Measurements from ENCODE around the gene SYNC. TPM values are rescaled to one million over a fixed set of nuclear protein-coding genes. Genes with fewer than 3 reads are reported as not detected.

Gene SYNC
- total and polyA plus RNA-seq, 2 of the 8 experiments (the other 6 are each of a cell fraction or from before 2014, with no cell fraction given): 0.06 to 0.17 TPM

DNA sequence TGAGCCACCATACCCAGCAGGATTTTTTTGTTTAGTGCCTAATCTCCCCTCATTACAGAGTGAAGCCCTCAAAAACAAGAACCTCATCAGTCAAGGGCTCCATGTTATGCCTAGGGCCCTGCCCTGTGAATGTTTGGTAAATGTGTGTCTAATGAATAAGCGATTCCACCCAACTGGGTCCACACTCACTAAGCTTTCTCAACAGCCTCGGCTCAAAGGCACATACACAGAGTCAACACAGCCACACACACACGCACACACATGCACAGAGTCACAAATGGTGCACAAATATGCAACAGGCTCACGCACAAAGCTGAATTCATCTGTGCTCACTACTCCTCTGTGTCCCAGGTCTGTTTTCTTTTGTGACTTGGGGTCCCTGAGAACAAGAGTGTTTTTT lies 11.7 kb upstream of the SYNC start:
- H3K36me3 ChIP-seq (ENCODE audit: control insufficient read depth in 2 of 4, insufficient read depth in 4 of 4, low read length in 3 of 4): no peaks in the 10 kb centered on the region
- peak overlapping the region; percentile 64; the same call in 1 of the 2 replicates for H2BK12ac ChIP-seq (ENCODE audit: low read depth, low read length)
- CTCF ChIA-PET (ENCODE audit: partially characterized antibody): interaction anchor here (0.6 to 10.5 kb wide), 10 partner anchors 14 to 289 kb away, joined by 3 to 329 read pairs (median 36); no protein-coding TSS in a partner anchor
- H3K79me1 ChIP-seq (ENCODE audit: low read depth, low read length): no peaks in the 10 kb centered on the region
- H2BK20ac ChIP-seq (ENCODE audit: low read length): peak overlapping the region; percentile 24; the same call in 1 of the 2 replicates
- no peak overlapping the region for H2BK15ac ChIP-seq (ENCODE audit: low read length)
- DNase-seq (ENCODE audit: low read depth in 1 of 2, low spot score in 2 of 2) (no peak), FAIRE-seq (no peak)
- H2BK120ac ChIP-seq (replicated peaks; ENCODE audit: low read depth, low read length): no peak overlapping the region
- peaks cover 0 to 13% (median 13%) of the 10 kb centered on the region in 4 experiments; a peak in 6 of 7 replicates for H3K4me1 ChIP-seq (replicated peaks in 1 of 4; ENCODE audit: control insufficient read depth in 3 of 4, insufficient read depth in 4 of 4, low read length in 3 of 4)
- no peak overlapping the region for H3K23ac ChIP-seq (ENCODE audit: insufficient read length)
- H3K18ac ChIP-seq (ENCODE audit: extremely low read depth, low read length): no peak overlapping the region
- no peak overlapping the region; a peak in 1 of 7 replicates for H3K9ac ChIP-seq (replicated peaks in 1 of 4; ENCODE audit: extremely low read depth in 1 of 4, low read depth in 3 of 4, low read length in 3 of 4)
- no peaks in the 10 kb centered on the region; a peak in 1 of 7 replicates for H3K27me3 ChIP-seq (replicated peaks in 1 of 4; ENCODE audit: control insufficient read depth in 3 of 4, extremely low read depth in 1 of 4, insufficient read depth in 3 of 4, low read length in 3 of 4)
- POLR2A ChIA-PET (ENCODE audit: partially characterized antibody): interaction anchor here (1.7 to 9.6 kb wide), 3 partner anchors 8 to 59 kb away, joined by 4 to 152 read pairs (median 18); no protein-coding TSS in a partner anchor
- no peak overlapping the region for H4K5ac ChIP-seq (ENCODE audit: insufficient read length, low read depth, low read length)
- 89% methylated on average over 4 of the region's 4 CpGs; no CpG with 5 or more reads in 1 of the 2 experiments for WGBS, 2 experiments (ENCODE audit: extremely low coverage in 1 of 2, insufficient coverage in 1 of 2, insufficient read length in 1 of 2, insufficient replicate concordance in 2 of 2, low coverage in 1 of 2, low lambda C conversion rate in 2 of 2, missing lambda C conversion rate in 1 of 2)
- H3K4me3 ChIP-seq (ENCODE audit: extremely low read depth in 1 of 4, insufficient read depth in 2 of 4, low read depth in 3 of 4, low read length in 4 of 4): no peak overlapping the region
- H4K20me1 ChIP-seq (replicated peaks in 1 of 2; ENCODE audit: control insufficient read depth in 1 of 2, insufficient read depth in 2 of 2, low read length in 2 of 2): no peaks in the 10 kb centered on the region
- H4K91ac ChIP-seq (replicated peaks; ENCODE audit: insufficient read length, low read length): peak overlapping the region; percentile 89
- no peak overlapping the region for H3K4ac ChIP-seq (replicated peaks; ENCODE audit: insufficient read length, low read depth, low read length)
- H2AK5ac ChIP-seq (ENCODE audit: low read depth, low read length): 0 out of 2 replicates have a peak overlapping the region, but pooled peaks have one; percentile 20
- no peaks in the 10 kb centered on the region for H3K23me2 ChIP-seq (ENCODE audit: low read depth, low read length)
- H4K8ac ChIP-seq (ENCODE audit: extremely low read depth, insufficient read depth, low read length): no peak overlapping the region
- H3K9me3 ChIP-seq (ENCODE audit: insufficient read depth in 2 of 2, low read depth in 1 of 2, low read length in 1 of 2): no peaks in the 10 kb centered on the region
- H3K4me2 ChIP-seq (ENCODE audit: insufficient read depth in 1 of 2, low read depth in 2 of 2, low read length in 2 of 2): no peak overlapping the region
- H3K56ac ChIP-seq (replicated peaks; ENCODE audit: insufficient read length, low read depth, low read length): no peak overlapping the region
- no peak overlapping the region for H2BK5ac ChIP-seq (ENCODE audit: low read depth, low read length)
- H2AFZ ChIP-seq (ENCODE audit: low read length): no peak overlapping the region
- H3K14ac ChIP-seq (ENCODE audit: insufficient read length): no peak overlapping the region
- no peaks in the 10 kb centered on the region for H3K79me2 ChIP-seq (ENCODE audit: control insufficient read depth in 1 of 2, insufficient read depth in 2 of 2, low read length in 2 of 2)
- H3K27ac ChIP-seq (ENCODE audit: low read depth, low read length): no peak overlapping the region
- no peak for TF ChIP-seq YY1 (IDR thresholded peaks at IDR 0.05; ENCODE audit: low read depth, low read length)
- no peak for TF ChIP-seq SIX5 (IDR thresholded peaks at IDR 0.05; ENCODE audit: low read depth, low read length)
- no peak for TF ChIP-seq POU5F1 (IDR thresholded peaks at IDR 0.05; ENCODE audit: low read depth, low read length)
- no peak for TF ChIP-seq TEAD4 (IDR thresholded peaks at IDR 0.05; ENCODE audit: low read depth, low read length)
- TF ChIP-seq KDM5A (IDR thresholded peaks at IDR 0.05; ENCODE audit: low read length): no peak
- TF ChIP-seq RBBP5 (IDR thresholded peaks at IDR 0.05; ENCODE audit: borderline replicate concordance, low read depth, low read length): no peak
- TF ChIP-seq CBX8 (IDR thresholded peaks at IDR 0.05; ENCODE audit: borderline replicate concordance, low read depth, low read length): no peak
- no peak for TF ChIP-seq SAP30 (IDR thresholded peaks at IDR 0.05; ENCODE audit: insufficient read depth, insufficient replicate concordance, low read length)
- no peak for TF ChIP-seq BACH1 (IDR thresholded peaks at IDR 0.05; ENCODE audit: low read length)
- TF ChIP-seq CREB1 (IDR thresholded peaks at IDR 0.05): no peak
- TF ChIP-seq BCL11A (IDR thresholded peaks at IDR 0.05; ENCODE audit: low read depth in 2 of 2, low read length in 2 of 2): no peak
- no peak for TF ChIP-seq GABPA (IDR thresholded peaks at IDR 0.05; ENCODE audit: borderline replicate concordance, insufficient read depth, low read length)
- no peak for TF ChIP-seq JUN (IDR thresholded peaks at IDR 0.05; ENCODE audit: low read depth, low read length)
- TF ChIP-seq NANOG (IDR thresholded peaks at IDR 0.05; ENCODE audit: insufficient read depth, low read depth, low read length, poor library complexity, severe bottlenecking): no peak
